Measurements from ENCODE around the gene XPNPEP1. TPM values are rescaled to one million over a fixed set of nuclear protein-coding genes. Genes with fewer than 3 reads are reported as not detected.

XPNPEP1 gene
- total and polyA plus RNA-seq, 12 donors = 17.8 to 103 (median 58.4) TPM

- TF ChIP-seq CTCF (IDR thresholded peaks at IDR 0.05) = no peak
- no peak for TF ChIP-seq POLR2A (IDR thresholded peaks at IDR 0.05)
- Histone ChIP-seq H3K27ac (no peak overlapping the region), H3K9me3 (replicated peaks in 1 of 3) (no peaks in the 10 kb centered on the region), H3K36me3 (replicated peaks in 1 of 2) (no peaks in the 10 kb centered on the region), H3K4me1 (replicated peaks in 1 of 2) (no peaks in the 10 kb centered on the region), H3K27me3 (no peaks in the 10 kb centered on the region), H3K4me3 (no peak overlapping the region)
- DNase-seq = no peak
- 92 to 100% (median 96%) methylated on average over 3 of the region's 3 CpGs for WGBS, 4 donors
- intact Hi-C loops (cut with DNase I) = no loop called here
These were observed 17.2 kb upstream of the XPNPEP1 start for GRCh38 chr10:109940553-109940952.

- WGBS, 4 donors = 64 to 91% (median 74%) methylated on average over 1 of the region's 1 CpG
These were observed 16.8 kb upstream of the XPNPEP1 start for GRCh38 chr10:109940117-109940516.

GRCh38 chr10:109939315-109939961, 16.1 kb upstream of the XPNPEP1 start:
- Histone ChIP-seq H3K4me3 (no peak overlapping the region), H3K4me1 (replicated peaks in 1 of 2) (no peaks in the 10 kb centered on the region), H3K36me3 (replicated peaks in 1 of 2) (no peaks in the 10 kb centered on the region), H3K27ac (no peak overlapping the region), H3K27me3 (no peaks in the 10 kb centered on the region), H3K9me3 (replicated peaks in 1 of 3) (no peaks in the 10 kb centered on the region)
- no peak for TF ChIP-seq CTCF (IDR thresholded peaks at IDR 0.05)
- DNase-seq = no peak
- intact Hi-C loops (cut with DNase I) = no loop called here
- WGBS, 4 donors = 87 to 93% (median 90%) methylated on average over 3 of the region's 3 CpGs

More at GRCh38 chr10:109940117-109940516, 16.8 kb upstream of the XPNPEP1 start:
- TF ChIP-seq POLR2A (IDR thresholded peaks at IDR 0.05) = no peak
- TF ChIP-seq CTCF (IDR thresholded peaks at IDR 0.05) = no peak
- DNase-seq = no peak
- no peaks in the 10 kb centered on the region for H3K4me1 ChIP-seq (replicated peaks in 1 of 2)
- intact Hi-C loops (cut with DNase I) = no loop called here
- H3K27me3 ChIP-seq = no peaks in the 10 kb centered on the region
- H3K36me3 ChIP-seq (replicated peaks in 1 of 2) = no peaks in the 10 kb centered on the region
- H3K9me3 ChIP-seq (replicated peaks in 1 of 3) = no peaks in the 10 kb centered on the region
- H3K4me3 ChIP-seq = no peak overlapping the region
- H3K27ac ChIP-seq = no peak overlapping the region

GRCh38 chr10:109937460-109938065, 14.3 kb upstream of the XPNPEP1 start:
- 88 to 93% (median 91%) methylated on average over 6 of the region's 6 CpGs for WGBS, 4 donors
- DNase-seq = no peak
- TF ChIP-seq POLR2A (IDR thresholded peaks at IDR 0.05) (no peak), CTCF (IDR thresholded peaks at IDR 0.05) (no peak)

More at GRCh38 chr10:109937460-109938065, 14.3 kb upstream of the XPNPEP1 start:
- no peak overlapping the region for H3K4me3 ChIP-seq
- no peaks in the 10 kb centered on the region for H3K36me3 ChIP-seq (replicated peaks in 1 of 2)
- H3K4me1 ChIP-seq (replicated peaks in 1 of 2) = no peaks in the 10 kb centered on the region
- H3K27ac ChIP-seq = no peak overlapping the region
- no peaks in the 10 kb centered on the region for H3K9me3 ChIP-seq (replicated peaks in 1 of 3)
- H3K27me3 ChIP-seq = no peaks in the 10 kb centered on the region
- intact Hi-C loops (cut with DNase I) = no loop called here

Measured in adrenal gland (tissue), 12 donors.